Endothelial cell of umbilical vein (primary cell): Measurements from ENCODE around the gene PAPLN.

ENCODE experiments used
- POLR2AphosphoS5 ChIP-seq: IDR thresholded peaks from 2 replicates; pipeline ENCODE4 v1.6.1; 2012; ENCODE audit warnings: low read depth, mild to moderate bottlenecking, control low read depth, low read length, moderate library complexity; ENCODE audit not compliant: insufficient read depth
- TF ChIP-seq, protein P1 (sequence below), 2 donors: IDR thresholded peaks; 1 replicate in 1 of 2; 2 replicates in 1 of 2; pipeline ENCODE4 v1.5.1; 2011; ENCODE audit warnings: low read length in 2 of 2, mild to moderate bottlenecking in 2 of 2, moderate library complexity in 2 of 2, control low read depth in 1 of 2, inconsistent platforms in 1 of 2, low read depth in 1 of 2; ENCODE audit not compliant: insufficient read depth in 1 of 2; ENCODE audit errors: extremely low read depth in 1 of 2

DNA sequence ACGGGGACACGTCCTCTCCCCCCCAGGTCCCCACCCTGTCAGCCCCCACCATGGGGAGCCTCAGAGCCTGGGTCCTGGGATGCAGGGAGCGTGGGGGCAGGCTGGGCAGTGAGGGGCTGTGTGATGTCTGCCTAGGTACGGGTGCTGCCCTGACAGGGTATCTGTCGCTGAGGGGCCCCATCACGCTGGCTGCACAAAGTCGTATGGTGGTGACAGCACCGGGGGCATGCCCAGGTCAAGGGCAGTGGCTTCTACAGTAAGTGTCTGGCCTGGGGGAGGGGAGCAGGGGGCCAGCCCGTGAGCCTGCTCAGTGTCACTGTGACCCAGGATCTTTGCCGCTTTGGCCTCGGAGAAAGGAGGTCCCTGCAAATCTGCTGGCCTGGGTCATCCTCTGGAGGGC, 23.3 kb downstream of the PAPLN start:
- TF ChIP-seq POLR2AphosphoS5 = no peak
- TF ChIP-seq, protein P1, sequence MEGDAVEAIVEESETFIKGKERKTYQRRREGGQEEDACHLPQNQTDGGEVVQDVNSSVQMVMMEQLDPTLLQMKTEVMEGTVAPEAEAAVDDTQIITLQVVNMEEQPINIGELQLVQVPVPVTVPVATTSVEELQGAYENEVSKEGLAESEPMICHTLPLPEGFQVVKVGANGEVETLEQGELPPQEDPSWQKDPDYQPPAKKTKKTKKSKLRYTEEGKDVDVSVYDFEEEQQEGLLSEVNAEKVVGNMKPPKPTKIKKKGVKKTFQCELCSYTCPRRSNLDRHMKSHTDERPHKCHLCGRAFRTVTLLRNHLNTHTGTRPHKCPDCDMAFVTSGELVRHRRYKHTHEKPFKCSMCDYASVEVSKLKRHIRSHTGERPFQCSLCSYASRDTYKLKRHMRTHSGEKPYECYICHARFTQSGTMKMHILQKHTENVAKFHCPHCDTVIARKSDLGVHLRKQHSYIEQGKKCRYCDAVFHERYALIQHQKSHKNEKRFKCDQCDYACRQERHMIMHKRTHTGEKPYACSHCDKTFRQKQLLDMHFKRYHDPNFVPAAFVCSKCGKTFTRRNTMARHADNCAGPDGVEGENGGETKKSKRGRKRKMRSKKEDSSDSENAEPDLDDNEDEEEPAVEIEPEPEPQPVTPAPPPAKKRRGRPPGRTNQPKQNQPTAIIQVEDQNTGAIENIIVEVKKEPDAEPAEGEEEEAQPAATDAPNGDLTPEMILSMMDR (IDR thresholded peaks at IDR 0.05; ENCODE audit: extremely low read depth in 1 of 2, insufficient read depth in 1 of 2, low read depth in 1 of 2, low read length in 2 of 2) = no peak
